B cell (primary cell): ENCODE data around the gene ZNHIT1. TPM values are rescaled to one million over a fixed set of nuclear protein-coding genes. Genes with fewer than 3 reads are reported as not detected.

ENCODE experiments used
- ATAC-seq: fragments of 200-7000 bp; cut with Tn5 transposase; one replicate; pipeline ENCODE4 v1.10.0; 2021; ENCODE audit warnings: low read depth, mild to moderate bottlenecking, moderate number of reproducible peaks, moderate library complexity
- CTCF ChIA-PET: fragments of 350-600 bp; sonication (Branson Sonifier 250); formaldehyde crosslinking; loops from one replicate; lab custom pipeline; 2021; ENCODE audit warnings: antibody characterized with exemption, inconsistent platforms; lab: Charles Lee
- POLR2A ChIA-PET: fragments of 350-600 bp; sonication (Branson Sonifier 250); formaldehyde crosslinking; loops from one replicate; lab custom pipeline; 2021; ENCODE audit warnings: antibody characterized with exemption; lab: Charles Lee
- DNase-seq: peaks from one replicate; pipeline ENCODE4 v3.0.0; 2013
- H2AFZ ChIP-seq: 2 replicates; pipeline ENCODE4 v1.6.1; 2012; ENCODE audit warnings: mild to moderate bottlenecking, low read depth, low read length; ENCODE audit not compliant: insufficient read depth, poor library complexity, severe bottlenecking
- H3K27ac ChIP-seq, 2 donors: 1 replicate in 1 of 2; 2 replicates in 1 of 2; pipeline ENCODE4 v1.5.1; 2012 to 2013; ENCODE audit warnings: low read length in 2 of 2, mild to moderate bottlenecking in 2 of 2, moderate library complexity in 1 of 2
- H3K27me3 ChIP-seq, 4 experiments: fragments of 200-600 bp in 1 of 4; sonication (generic) in 1 of 4; replicated peaks in 1 of 4; 1 replicate in 2 of 4; 2 replicates in 2 of 4; pipeline versions ENCODE4 v1.6.1 to v1.7.0; 2013 to 2016; ENCODE audit warnings: low read length in 3 of 4, mild to moderate bottlenecking in 2 of 4, mixed read lengths in 1 of 4, moderate library complexity in 1 of 4; ENCODE audit not compliant: insufficient read depth in 4 of 4, control insufficient read depth in 3 of 4; ENCODE audit errors: control extremely low read depth in 1 of 4
- H3K36me3 ChIP-seq, 2 experiments: replicated peaks in 1 of 2; 1 replicate in 1 of 2; 2 replicates in 1 of 2; pipeline versions ENCODE4 v1.6.1 to v1.7.1; 2013; ENCODE audit warnings: low read length in 1 of 2; ENCODE audit not compliant: insufficient read depth in 2 of 2, control insufficient read depth in 1 of 2; ENCODE audit errors: control extremely low read depth in 1 of 2, extremely low read depth in 1 of 2
- H3K4me1 ChIP-seq, 2 donors: fragments of 200-600 bp in 1 of 2; sonication (generic) in 1 of 2; 1 replicate in 1 of 2; 2 replicates in 1 of 2; pipeline versions ENCODE4 v1.5.1 to v1.6.1; 2013 to 2017; ENCODE audit warnings: low read length in 2 of 2; ENCODE audit not compliant: control insufficient read depth in 2 of 2, insufficient read depth in 2 of 2
- H3K4me2 ChIP-seq: replicated peaks from 2 replicates; pipeline ENCODE3; 2012; ENCODE audit warnings: mild to moderate bottlenecking, low read depth, low read length; ENCODE audit not compliant: poor library complexity, severe bottlenecking
- H3K4me3 ChIP-seq, 5 experiments: fragments of 200-600 bp in 1 of 5; sonication (generic) in 1 of 5; 1 replicate in 3 of 5; 2 replicates in 2 of 5; pipeline versions ENCODE4 v1.5.1 to v1.7.0; 2011 to 2016; ENCODE audit warnings: low read length in 4 of 5, mild to moderate bottlenecking in 4 of 5, low read depth in 2 of 5, control low read depth in 1 of 5, moderate library complexity in 1 of 5; ENCODE audit not compliant: insufficient read depth in 1 of 5; ENCODE audit errors: control extremely low read depth in 1 of 5, extremely low read depth in 1 of 5
- H3K79me2 ChIP-seq: fragments of 200-600 bp; sonication (generic); one replicate; pipeline ENCODE4 v1.6.0; 2016; ENCODE audit warnings: low read length; ENCODE audit not compliant: control insufficient read depth, insufficient read depth
- H3K9ac ChIP-seq: fragments of 200-600 bp; sonication (generic); 2 replicates; pipeline ENCODE4 v1.6.1; 2017; ENCODE audit warnings: mild to moderate bottlenecking, low read length, moderate library complexity
- H3K9me3 ChIP-seq, 3 donors: one replicate each; pipeline versions ENCODE4 v1.6.1 to v1.7.1; 2013; ENCODE audit warnings: low read length in 2 of 3; ENCODE audit not compliant: control insufficient read depth in 2 of 3, insufficient read depth in 1 of 3; ENCODE audit errors: control extremely low read depth in 1 of 3
- H4K20me1 ChIP-seq: 2 replicates; pipeline ENCODE4 v1.6.0; 2012; ENCODE audit warnings: mild to moderate bottlenecking, low read length; ENCODE audit not compliant: insufficient read depth, control insufficient read depth, poor library complexity, severe bottlenecking
- H3K27ac Mint-ChIP-seq: one replicate; pipeline ENCODE4 v1.8.0; 2021; ENCODE audit warnings: mixed read lengths
- H3K27me3 Mint-ChIP-seq: one replicate; pipeline ENCODE4 v1.8.0; 2021; ENCODE audit warnings: mixed read lengths
- H3K4me1 Mint-ChIP-seq: one replicate; pipeline ENCODE4 v1.8.0; 2021; ENCODE audit warnings: mixed read lengths
- H3K4me3 Mint-ChIP-seq: one replicate; pipeline ENCODE4 v1.8.0; 2021; ENCODE audit warnings: mixed read lengths
- H3K9me3 Mint-ChIP-seq: one replicate; pipeline ENCODE4 v1.8.0; 2022; ENCODE audit warnings: mixed read lengths; ENCODE audit not compliant: insufficient read depth
- EZH2 ChIP-seq: IDR thresholded peaks from 2 replicates; pipeline ENCODE4 v1.6.1; 2012; ENCODE audit warnings: borderline replicate concordance, low read depth, mild to moderate bottlenecking, moderate library complexity, low read length; ENCODE audit not compliant: insufficient read depth, poor library complexity, severe bottlenecking
- WGBS: methylation state at CpG from one replicate; pipeline ENCODE4 v1.1.5; 2013; ENCODE audit warnings: missing lambda C conversion rate; ENCODE audit not compliant: insufficient coverage; 5-methylcytosine and 5-hydroxymethylcytosine counted together
- intact Hi-C: fragments of 100-400 bp; cut with micrococcal nuclease; formaldehyde crosslinking; loops from one replicate; pipeline ENCODE4 v1.10.0; 2022
- polyA plus RNA-seq: library from polyadenylated mRNA; depleted of rRNA; stranded (reverse); fragments of >200 nt; gene quantifications from 2 replicates; pipeline ENCODE4 v1.2.3, GENCODE V29; 2012
- total RNA-seq, 2 donors: library from RNA; stranded (reverse); fragments of 120-200 nt in 1 of 2; gene quantifications; 1 replicate in 1 of 2; 2 replicates in 1 of 2; pipeline versions ENCODE4 v1.2.3 to v1.2.4, GENCODE V29; 2013 to 2022
- TF ChIP-seq, protein P1 (sequence below): fragments of 200-600 bp; IDR thresholded peaks from one replicate; pipeline ENCODE4 v1.8.0; 2022; ENCODE audit warnings: antibody characterized with exemption, mild to moderate bottlenecking

The ZNHIT1 gene
- total and polyA plus RNA-seq, 2 donors (not counting 1 experiment from before 2014, with no cell fraction given), result 28.5 to 37.3 TPM

DNA sequence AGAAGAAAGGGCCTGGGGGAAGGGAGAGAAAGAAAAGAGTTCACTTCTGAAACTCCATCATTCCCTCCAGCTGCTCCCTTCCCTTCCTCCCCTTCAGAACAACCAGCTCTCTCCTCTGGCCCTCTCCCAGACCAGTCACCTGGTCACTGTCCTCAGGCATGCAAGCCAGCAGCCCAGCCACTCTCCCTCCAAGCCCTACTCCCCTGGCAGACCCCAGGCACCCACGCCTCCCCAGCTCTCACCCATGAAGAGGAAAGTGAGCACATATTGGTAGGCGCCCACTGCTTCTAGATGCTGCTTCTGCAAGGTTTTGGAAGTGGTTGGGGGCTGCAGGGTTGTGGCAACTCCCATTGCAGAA is 17.5 kb upstream of the ZNHIT1 start:
- CTCF ChIA-PET, result interaction anchor here (1.5 to 2.8 kb wide), 2 partner anchors 16 to 56 kb away, joined by 3 to 10 read pairs; no protein-coding TSS in a partner anchor
- Histone ChIP-seq H3K4me1 (peaks cover 18 to 27% of the 10 kb centered on the region in 2 donors), H3K36me3 (no peaks in the 10 kb centered on the region), H3K4me3 (no peak overlapping the region), H3K9ac (no peak overlapping the region), H3K79me2 (no peaks in the 10 kb centered on the region), H4K20me1 (no peaks in the 10 kb centered on the region), H3K27me3 (peaks cover 0 to 42% (median 16%) of the 10 kb centered on the region in 4 experiments), H3K9me3 (peaks cover 0 to 19% (median 0%) of the 10 kb centered on the region in 3 donors), H3K4me2 (no peak overlapping the region), H2AFZ (no peak overlapping the region), H3K27ac (no peak overlapping the region)
- Mint-ChIP-seq H3K27ac (no peak overlapping the region), H3K9me3 (no peaks in the 10 kb centered on the region), H3K4me3 (no peak overlapping the region), H3K4me1 (peaks cover 23% of the 10 kb centered on the region), H3K27me3 (peaks cover 24% of the 10 kb centered on the region)
- no peak for DNase-seq
- TF ChIP-seq EZH2, result no peak
- TF ChIP-seq, protein P1, sequence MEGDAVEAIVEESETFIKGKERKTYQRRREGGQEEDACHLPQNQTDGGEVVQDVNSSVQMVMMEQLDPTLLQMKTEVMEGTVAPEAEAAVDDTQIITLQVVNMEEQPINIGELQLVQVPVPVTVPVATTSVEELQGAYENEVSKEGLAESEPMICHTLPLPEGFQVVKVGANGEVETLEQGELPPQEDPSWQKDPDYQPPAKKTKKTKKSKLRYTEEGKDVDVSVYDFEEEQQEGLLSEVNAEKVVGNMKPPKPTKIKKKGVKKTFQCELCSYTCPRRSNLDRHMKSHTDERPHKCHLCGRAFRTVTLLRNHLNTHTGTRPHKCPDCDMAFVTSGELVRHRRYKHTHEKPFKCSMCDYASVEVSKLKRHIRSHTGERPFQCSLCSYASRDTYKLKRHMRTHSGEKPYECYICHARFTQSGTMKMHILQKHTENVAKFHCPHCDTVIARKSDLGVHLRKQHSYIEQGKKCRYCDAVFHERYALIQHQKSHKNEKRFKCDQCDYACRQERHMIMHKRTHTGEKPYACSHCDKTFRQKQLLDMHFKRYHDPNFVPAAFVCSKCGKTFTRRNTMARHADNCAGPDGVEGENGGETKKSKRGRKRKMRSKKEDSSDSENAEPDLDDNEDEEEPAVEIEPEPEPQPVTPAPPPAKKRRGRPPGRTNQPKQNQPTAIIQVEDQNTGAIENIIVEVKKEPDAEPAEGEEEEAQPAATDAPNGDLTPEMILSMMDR, result no peak
- WGBS, result 60% methylated on average over 1 of the region's 2 CpGs
- no peak for ATAC-seq
- POLR2A ChIA-PET, result no interaction called here
- intact Hi-C loops, result no loop called here

DNA sequence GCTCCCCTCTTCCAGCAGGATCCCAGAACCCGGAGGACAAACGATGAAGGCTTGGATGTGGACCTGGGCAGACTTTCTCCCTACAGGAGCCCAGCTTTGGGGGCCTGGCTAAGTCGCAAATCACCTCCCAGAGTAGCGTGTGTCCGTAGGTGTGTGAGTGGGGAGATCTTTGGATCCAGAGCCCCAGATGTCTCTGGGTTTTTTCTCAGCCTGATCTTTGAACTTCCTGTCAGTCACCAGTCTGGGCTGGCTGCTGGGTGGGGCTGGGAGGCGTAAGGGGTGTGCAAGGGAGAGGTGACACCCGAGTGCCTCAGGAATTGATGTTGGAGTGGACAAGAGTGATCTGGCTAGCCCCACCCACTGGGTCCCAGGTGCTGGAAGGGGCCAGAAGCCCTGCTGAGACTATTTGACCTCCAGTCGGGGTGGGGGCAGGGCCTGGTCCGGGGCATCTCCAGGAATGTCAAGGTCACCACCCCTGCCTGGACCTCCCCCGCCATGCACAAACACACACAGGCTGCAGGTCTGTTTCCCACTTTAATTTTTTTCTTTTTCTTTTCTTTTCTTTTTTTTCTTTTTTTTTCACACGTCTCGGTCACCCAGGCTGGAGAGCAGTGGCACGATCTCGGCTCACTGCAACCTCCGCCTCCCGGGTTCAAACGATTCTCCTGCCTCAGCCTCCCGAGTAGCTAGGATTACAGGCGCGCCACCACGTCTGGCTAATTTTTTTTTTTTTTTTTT is 16.9 kb upstream of the ZNHIT1 start, which contains the start of gene MOGAT3:
TSS of gene MOGAT3 (minus strand) at position 175 of the 738 bp plus-strand sequence. CDS start 182 bp downstream, outside the sequence.
- TF ChIP-seq EZH2, result no peak
- TF ChIP-seq, protein P1, result no peak
- H3K27me3 ChIP-seq, result peaks cover 0 to 41% (median 16%) of the 10 kb centered on the region in 4 experiments
- no peak for ATAC-seq

More for the DNA sequence above, 16.9 kb upstream of the ZNHIT1 start, which contains the start of gene MOGAT3:
- peak within 1 kb of the TSS; percentile 73 for H3K4me2 ChIP-seq
- peak within 1 kb of the TSS; percentile 35 for H3K9ac ChIP-seq
- H3K36me3 ChIP-seq, result no peaks in the 10 kb centered on the region
- H4K20me1 ChIP-seq, result no peaks in the 10 kb centered on the region
- H3K27ac ChIP-seq, result no peak within 1 kb of the TSS
- peak within 1 kb of the TSS; percentile 58 for H2AFZ ChIP-seq
- peaks cover 23% of the 10 kb centered on the region for H3K4me1 Mint-ChIP-seq
- no peaks in the 10 kb centered on the region for H3K79me2 ChIP-seq
- ChIA-PET CTCF (interaction anchor here (1.0 to 2.8 kb wide), 3 partner anchors 16 to 82 kb away, joined by 3 to 10 read pairs (median 4); no protein-coding TSS in a partner anchor), POLR2A (no interaction called here)
- intact Hi-C loops, result no loop called here
- peaks cover 0 to 19% (median 0%) of the 10 kb centered on the region in 3 donors for H3K9me3 ChIP-seq
- DNase-seq, result no peak
- H3K4me1 ChIP-seq, result peaks cover 18 to 27% of the 10 kb centered on the region in 2 donors
- H3K27ac Mint-ChIP-seq, result no peak within 1 kb of the TSS
- 32% methylated on average over 16 of the region's 21 CpGs for WGBS
- peak within 1 kb of the TSS in 3 of 5 experiments; percentile 11 to 39 (median 21) for H3K4me3 ChIP-seq
- H3K4me3 Mint-ChIP-seq, result peak within 1 kb of the TSS; percentile 54
- H3K27me3 Mint-ChIP-seq, result peaks cover 24% of the 10 kb centered on the region
- H3K9me3 Mint-ChIP-seq, result no peaks in the 10 kb centered on the region
